HG03565 (cell line): ENCODE results near the gene DDN.
A peak's percentile ranks its signal among the peaks of the same experiment; 100 is the strongest.

Experiments
- ATAC-seq: cut with Tn5 transposase; IDR thresholded peaks from one replicate; pipeline ENCODE4 v1.9.1; 2021; ENCODE audit warnings: mild to moderate bottlenecking, moderate library complexity; ENCODE audit not compliant: unreplicated experiment

Gene DDN

GRCh38 chr12:48968467-48968866, 30.7 kb downstream of the DDN start:
- ATAC-seq: no peak

GRCh38 chr12:48967991-48968390, 31.2 kb downstream of the DDN start:
- ATAC-seq: no peak

GRCh38 chr12:48966177-48966895, 32.8 kb downstream of the DDN start:
- no peak for ATAC-seq

DNA sequence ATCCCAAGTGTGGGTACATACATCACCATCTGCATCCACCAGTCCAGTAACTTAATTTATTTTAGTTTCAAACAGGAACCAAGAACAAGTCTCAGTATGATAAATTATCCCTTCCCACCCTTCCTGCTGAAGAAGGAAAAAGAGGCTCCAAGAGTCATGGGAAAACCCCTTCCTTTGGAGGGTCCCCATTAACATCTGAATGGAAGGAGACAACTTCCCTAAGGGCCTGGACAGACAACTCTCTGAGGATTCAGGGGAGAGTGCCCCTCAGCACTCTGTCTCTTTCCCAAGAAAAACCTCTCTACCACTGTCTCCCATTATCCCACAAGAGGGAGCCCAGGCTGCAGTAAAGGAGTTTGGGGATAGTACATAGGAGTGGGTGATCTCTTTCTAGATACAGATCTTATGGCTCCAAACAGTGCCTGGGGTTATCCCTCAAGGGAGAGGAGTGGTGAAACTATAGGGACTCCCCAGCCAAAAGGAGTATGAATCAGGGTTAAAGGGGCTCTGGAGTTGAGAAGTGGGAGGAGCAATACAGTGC, 33.8 kb downstream of the DDN start:
- no peak for ATAC-seq

DNA sequence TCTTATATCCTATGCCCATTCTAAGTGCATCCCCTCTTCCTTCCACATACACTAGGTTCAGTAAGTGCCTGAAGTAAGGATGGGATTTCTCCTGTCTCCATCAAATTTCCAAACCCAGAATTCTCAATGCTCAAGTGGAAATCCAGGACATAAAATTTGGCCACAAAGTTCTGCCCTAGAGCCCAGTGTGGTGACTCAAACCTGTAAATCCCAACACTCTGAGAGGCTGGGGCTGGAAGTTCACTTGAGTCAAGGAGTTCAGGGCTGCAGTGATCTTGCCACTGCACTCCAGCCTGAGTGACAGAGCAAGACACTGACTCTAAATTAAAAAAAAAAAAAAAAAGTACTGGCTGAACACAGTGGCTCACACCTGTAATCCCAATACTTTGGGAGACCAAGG, 37.4 kb downstream of the DDN start:
- ATAC-seq: no peak

DNA sequence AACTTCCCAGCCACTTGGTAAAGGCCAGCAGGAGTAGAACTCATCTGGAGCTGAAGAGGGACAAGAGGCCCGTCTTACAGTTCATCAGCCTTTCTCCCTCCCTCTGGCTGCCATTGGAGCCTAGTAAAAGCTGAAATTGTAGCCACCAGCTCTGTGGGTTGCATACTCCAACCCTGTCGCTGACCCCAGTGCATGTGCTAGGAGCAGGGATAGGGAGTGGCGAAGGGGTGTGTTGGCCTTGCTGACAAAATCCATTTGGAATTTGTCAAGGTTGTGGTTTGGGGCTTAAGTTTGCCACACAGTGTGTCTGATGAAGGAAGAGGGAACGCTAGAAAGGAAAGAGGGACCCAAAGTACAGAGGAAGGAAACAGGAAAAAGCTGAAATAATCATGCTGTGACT, 37.8 kb downstream of the DDN start:
- no peak for ATAC-seq

GRCh38 chr12:48960834-48961233, 38.3 kb downstream of the DDN start:
- ATAC-seq: no peak

- ATAC-seq: no peak
Observed at GRCh38 chr12:48958049-48958388, 41.2 kb downstream of the DDN start.

DNA sequence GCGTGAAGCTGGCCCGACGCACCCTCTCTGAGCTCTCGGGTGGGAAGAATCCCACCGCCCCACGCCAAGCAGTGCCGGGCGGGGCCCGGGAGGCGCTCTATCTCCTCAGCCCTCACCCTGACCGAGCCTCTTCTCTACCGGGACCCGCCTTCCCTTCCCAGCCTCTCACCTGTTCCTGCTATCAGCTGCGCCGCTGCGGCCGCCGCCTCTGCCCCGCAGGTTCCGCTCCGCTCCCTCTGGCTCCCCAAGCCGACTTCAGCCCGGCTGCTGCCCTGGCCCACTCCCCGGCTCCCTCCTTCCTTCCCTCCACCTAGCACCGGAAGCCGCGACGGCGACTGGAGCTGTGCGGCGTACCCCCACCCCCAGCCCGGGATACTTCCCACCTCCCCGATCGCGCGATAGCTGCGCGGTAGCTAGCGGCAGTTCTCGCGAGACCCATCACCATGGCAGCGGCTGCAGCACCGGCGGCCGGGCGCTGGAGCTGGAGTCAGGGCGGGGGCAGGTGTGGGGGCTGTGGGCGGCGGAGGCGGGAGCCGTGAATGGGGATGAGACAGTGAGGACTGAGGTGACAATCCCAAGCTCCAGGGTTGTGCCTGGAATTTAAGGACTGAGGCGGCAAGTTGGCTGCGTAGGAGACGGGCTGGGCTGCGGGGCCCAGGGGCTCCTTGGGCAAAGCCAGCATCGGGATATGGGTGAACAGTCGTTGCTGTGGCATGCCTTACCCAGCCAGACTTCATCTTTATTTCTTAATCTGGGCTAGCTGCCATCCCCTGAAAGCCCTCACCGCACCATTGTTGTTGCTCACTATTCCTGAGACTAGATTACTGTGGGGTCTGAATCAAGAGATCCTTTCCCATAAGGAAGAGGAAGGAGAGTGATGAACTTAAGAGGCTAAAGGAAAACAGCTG, 41.8 kb downstream of the DDN start, which contains the start of gene ARF3:
TSS of gene ARF3 (minus strand) at position 347 of the 908 bp plus-strand sequence. CDS start 16,392 bp downstream, outside the sequence.
- peak; percentile 80 for ATAC-seq

- ATAC-seq: no peak
Observed at GRCh38 chr12:48956279-48957140, 42.7 kb downstream of the DDN start.

DNA sequence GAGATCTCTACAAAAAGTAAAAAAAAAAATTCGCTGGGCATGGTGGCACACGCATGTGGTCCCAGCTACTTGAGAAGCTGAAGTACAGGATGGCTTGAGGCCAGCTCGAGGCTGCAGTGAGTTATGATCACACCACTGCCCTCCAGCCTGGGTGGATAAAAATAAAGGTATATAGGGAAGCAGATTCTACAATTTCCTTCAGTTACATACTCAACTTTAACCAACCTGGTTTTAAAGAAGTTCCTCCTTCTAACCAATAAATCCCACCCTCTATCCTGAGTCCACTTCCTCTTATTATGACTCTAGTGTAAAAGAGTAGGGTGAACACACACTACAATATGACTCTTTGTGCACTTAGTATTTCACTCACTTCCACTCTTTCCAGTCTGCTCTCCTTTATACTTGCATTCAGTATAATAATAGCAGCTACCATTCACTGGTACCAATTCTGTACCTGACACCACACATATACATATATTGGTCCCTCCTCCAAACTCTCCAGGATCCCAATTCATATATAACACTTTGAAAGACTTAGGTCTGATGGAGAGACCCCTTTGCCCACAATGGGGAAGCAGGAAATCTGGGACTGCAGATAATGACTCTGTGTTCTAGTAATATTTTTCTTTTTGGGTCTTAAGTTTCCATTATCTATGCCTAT, 44.2 kb downstream of the DDN start:
- no peak for ATAC-seq

DNA sequence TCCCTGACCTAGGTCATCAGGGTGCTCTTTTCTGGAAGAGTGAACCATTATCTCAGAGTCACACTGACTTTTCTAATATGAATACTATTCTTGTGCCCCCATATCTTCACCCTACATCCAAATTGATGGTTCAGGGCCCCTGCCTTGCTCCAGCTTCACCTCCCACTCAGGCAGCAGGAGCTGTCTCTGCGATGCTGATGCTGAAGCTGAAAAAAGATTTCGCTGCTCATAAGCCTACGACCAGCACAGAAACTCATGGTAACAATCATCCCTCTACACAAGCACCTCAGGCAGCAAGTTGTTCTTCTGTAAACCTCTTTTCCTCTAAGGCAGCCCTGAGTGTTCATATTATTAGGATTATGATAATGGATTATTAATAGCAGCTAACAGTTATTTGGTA, 45.1 kb downstream of the DDN start:
- ATAC-seq: no peak

DNA sequence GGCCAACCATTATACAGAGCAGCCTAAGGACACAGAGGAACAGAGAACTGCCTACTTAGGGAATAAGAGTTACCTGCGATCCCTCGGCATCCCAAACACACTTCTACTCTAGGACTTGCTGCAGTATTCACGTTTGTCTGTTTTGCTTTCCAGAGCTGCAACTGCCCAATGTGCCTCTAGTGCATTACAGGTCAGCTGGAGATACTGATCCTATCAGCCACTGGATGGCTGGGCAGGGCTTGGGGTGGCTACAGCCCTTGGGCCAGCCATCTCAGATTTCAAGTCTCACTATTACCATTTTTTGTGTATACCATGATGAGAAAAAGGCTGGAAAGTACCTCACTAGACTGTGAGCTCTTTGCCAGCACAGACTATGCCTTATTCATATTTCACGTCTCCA, 46.5 kb downstream of the DDN start:
- no peak for ATAC-seq

DNA sequence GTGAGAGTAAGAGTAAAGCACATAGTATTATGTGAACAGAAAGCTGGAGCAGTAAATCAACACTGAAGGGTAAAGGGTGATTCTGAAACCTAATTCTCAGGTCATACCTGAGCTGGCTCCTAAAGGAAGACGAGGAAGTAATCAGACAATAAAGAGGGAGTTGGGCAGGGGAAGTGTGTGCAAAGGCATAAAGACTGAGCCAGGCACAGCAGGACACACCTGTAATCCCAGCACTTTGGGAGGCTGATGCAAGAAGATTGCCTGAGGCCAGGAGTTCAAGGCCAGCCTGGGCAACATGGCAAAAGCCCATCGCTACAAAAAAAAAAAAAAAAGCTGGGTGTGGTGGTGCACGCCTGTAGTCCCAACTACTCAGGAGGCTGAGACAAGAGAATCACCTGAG, 51.4 kb downstream of the DDN start:
- no peak for ATAC-seq

DNA sequence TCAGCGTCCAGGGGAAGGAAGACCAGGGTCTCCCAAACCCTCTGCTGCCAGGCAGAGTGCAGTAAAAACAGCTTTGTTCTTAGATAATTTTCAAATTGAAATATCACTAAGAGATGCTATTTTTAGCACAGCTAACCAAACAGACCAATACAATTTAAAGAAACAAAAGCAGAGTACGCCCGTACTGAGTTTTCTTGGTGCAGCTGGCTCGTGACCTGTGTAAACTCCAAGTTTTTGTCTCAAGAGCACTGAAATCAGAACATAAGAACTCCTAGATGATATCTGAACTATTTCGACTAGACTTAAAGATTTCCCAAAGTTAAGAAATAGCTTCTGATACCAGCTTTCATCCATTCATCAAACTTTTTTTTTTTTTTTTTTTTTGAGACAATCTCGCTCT, 52.2 kb downstream of the DDN start:
- no peak for ATAC-seq

DNA sequence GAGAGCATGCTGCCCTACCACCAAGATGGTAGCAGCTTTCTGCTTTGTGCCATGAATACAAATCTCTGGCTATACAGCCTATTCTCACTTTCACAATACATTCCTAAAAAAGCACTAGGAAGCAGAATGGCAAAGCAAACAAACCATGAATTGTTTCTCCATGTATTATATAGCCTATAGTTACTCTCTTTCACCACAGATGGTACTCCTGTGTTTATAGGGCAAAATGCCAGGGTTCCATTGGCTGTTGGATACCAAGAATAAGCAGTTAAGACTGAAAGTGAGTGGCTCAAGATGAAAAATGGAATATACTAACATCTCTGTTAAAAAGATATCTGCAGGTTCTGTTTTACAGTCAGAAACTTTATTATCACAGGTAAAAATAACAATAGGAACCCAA, 53.0 kb downstream of the DDN start:
- no peak for ATAC-seq
